Hepatocyte (in vitro differentiated cells): ENCODE measurements around the gene A3GALT2.

Experiments
- EZH2phosphoT487 ChIP-seq: fragments of 200-600 bp; sonication (generic); IDR thresholded peaks from one replicate; pipeline ENCODE4 v1.6.1; 2018; ENCODE audit warnings: antibody characterized with exemption, mild to moderate bottlenecking, low read depth, moderate library complexity; ENCODE audit not compliant: unreplicated experiment, severe bottlenecking
- TF ChIP-seq, protein P1 (sequence below): fragments of 200-600 bp; sonication (generic); IDR thresholded peaks from 2 replicates; pipeline ENCODE4 v1.5.1; 2016; ENCODE audit warnings: antibody characterized with exemption, mild to moderate bottlenecking; ENCODE audit not compliant: poor library complexity

GRCh38 chr1:33347650-33347992 lies 26.7 kb upstream of the A3GALT2 start:
- TF ChIP-seq, protein P1, sequence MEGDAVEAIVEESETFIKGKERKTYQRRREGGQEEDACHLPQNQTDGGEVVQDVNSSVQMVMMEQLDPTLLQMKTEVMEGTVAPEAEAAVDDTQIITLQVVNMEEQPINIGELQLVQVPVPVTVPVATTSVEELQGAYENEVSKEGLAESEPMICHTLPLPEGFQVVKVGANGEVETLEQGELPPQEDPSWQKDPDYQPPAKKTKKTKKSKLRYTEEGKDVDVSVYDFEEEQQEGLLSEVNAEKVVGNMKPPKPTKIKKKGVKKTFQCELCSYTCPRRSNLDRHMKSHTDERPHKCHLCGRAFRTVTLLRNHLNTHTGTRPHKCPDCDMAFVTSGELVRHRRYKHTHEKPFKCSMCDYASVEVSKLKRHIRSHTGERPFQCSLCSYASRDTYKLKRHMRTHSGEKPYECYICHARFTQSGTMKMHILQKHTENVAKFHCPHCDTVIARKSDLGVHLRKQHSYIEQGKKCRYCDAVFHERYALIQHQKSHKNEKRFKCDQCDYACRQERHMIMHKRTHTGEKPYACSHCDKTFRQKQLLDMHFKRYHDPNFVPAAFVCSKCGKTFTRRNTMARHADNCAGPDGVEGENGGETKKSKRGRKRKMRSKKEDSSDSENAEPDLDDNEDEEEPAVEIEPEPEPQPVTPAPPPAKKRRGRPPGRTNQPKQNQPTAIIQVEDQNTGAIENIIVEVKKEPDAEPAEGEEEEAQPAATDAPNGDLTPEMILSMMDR = no peak
- no peak for TF ChIP-seq EZH2phosphoT487
